Measurements from ENCODE around the gene STX7.

DNA sequence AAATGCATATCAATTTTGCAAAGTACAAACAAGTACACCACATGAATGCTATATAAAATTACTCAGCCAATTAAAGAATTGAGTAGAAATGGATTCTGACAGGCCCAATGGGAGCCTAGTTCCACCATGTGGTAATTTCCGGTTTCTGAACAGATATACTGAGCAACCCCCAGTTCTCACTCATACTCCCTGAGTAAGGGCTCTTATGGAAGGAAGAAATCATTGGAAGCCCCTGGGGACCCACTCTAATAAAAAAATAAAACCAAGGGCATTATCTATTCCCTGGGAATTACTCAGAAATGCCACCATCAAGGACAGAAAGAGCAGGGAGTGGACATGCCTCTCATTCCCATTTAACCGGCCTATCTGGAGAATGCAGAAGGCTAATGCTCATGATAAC lies 34.6 kb downstream of the STX7 start:
- TF ChIP-seq, protein P1, sequence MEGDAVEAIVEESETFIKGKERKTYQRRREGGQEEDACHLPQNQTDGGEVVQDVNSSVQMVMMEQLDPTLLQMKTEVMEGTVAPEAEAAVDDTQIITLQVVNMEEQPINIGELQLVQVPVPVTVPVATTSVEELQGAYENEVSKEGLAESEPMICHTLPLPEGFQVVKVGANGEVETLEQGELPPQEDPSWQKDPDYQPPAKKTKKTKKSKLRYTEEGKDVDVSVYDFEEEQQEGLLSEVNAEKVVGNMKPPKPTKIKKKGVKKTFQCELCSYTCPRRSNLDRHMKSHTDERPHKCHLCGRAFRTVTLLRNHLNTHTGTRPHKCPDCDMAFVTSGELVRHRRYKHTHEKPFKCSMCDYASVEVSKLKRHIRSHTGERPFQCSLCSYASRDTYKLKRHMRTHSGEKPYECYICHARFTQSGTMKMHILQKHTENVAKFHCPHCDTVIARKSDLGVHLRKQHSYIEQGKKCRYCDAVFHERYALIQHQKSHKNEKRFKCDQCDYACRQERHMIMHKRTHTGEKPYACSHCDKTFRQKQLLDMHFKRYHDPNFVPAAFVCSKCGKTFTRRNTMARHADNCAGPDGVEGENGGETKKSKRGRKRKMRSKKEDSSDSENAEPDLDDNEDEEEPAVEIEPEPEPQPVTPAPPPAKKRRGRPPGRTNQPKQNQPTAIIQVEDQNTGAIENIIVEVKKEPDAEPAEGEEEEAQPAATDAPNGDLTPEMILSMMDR (IDR thresholded peaks at IDR 0.05), result no peak
- no peak for TF ChIP-seq POLR2A (IDR thresholded peaks at IDR 0.05)

All from thyroid gland (tissue), 4 donors.